Measurements from ENCODE around the gene KDM4B.

KDM4B gene

DNA sequence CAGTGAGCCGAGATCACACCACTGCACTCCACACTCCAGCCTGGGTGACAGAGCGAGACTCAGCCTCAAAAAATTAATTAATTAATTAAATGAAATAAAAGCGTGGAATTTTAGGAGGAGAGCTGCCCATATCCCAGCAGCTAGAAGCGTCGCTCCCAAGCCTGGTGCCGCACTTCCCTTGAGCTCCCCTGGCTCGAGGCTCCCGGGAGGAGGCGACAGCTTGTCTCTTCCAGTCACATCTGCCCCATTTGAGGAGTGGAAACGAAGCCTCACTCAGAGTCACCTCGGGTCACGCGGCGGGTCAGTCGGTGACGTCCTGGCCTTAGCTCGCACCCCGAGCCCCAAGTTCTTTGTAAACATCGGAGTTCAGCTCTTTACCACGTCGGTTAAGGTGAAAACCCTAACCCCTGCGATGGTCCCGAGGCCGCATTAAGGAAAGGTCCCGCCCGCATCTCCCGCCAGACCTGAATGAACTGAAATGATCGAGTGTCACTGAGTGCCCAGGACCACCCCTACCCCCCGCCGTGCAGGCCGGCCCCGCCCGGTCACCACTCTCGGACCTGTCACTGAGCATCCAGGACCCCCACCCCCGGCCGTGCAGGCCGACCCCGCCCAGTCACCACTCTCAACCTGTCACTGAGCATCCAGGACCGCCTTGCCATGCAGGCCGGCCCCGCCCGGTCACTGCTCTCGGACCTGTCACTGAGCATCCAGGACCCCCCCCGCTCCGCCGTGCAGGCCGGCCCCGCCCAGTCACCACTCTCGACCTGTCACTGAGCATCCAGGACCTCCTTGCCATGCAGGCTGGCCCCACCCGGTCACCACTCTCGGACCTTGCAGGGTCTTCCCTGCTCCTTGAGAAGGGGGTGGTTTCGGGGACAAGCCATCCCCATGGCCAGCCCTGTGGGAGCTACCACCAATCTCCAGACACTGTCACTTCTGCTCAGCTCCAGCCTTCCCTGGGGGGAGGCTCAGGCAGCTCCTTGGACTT is 176.9 kb downstream of the KDM4B start:
- no peak for FAIRE-seq
- no peak for DNase-seq (ENCODE audit: insufficient read length, low spot score)
- TF ChIP-seq, protein P1, sequence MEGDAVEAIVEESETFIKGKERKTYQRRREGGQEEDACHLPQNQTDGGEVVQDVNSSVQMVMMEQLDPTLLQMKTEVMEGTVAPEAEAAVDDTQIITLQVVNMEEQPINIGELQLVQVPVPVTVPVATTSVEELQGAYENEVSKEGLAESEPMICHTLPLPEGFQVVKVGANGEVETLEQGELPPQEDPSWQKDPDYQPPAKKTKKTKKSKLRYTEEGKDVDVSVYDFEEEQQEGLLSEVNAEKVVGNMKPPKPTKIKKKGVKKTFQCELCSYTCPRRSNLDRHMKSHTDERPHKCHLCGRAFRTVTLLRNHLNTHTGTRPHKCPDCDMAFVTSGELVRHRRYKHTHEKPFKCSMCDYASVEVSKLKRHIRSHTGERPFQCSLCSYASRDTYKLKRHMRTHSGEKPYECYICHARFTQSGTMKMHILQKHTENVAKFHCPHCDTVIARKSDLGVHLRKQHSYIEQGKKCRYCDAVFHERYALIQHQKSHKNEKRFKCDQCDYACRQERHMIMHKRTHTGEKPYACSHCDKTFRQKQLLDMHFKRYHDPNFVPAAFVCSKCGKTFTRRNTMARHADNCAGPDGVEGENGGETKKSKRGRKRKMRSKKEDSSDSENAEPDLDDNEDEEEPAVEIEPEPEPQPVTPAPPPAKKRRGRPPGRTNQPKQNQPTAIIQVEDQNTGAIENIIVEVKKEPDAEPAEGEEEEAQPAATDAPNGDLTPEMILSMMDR (IDR thresholded peaks at IDR 0.05; ENCODE audit: insufficient read depth, missing control alignments), result no peak

DNA sequence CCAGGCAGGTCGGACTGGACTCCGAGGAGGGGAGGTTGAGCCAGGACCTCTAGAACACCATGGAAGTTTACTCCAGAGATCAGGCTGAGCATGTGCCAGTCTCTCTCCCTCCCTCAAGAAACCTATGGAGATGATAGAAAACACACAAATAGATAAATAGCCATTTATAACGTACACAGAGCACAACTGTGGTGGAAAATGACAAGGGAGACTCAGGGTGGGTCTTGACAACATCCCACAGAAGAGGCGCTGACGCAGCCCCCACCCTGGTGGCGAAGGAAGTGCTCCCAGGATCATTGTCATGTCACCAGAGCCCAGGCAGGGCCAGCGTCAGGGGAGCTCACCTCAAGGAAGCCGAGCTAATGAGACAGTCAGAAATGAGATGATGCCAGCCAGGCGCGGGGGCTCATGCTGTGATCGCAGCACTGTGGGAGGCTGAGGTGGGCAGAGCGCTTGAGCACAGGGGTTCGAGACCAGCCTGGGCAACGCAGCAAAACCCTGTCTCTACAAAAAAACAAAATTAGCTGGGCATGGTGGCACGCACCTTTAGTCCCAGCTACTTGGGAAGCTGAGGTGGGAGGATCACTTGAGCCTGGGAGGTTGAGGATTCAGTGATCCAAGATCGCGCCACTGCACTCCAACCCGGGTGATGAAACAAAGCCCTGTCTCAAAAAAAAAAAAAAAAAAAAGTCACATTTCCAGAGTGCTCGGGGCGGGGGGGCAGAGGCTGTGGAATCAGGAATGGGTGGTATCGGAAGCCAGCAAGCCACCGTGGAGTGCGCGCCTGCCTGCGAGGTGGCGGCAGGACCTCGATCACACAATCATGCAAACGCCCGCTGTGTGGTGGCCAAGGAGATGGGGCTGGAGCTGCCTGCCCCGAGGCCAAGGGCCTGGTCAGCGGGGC is 178.4 kb downstream of the KDM4B start:
- no peak for FAIRE-seq
- no peak for DNase-seq (ENCODE audit: insufficient read length, low spot score)
- TF ChIP-seq, protein P1 (IDR thresholded peaks at IDR 0.05; ENCODE audit: insufficient read depth, missing control alignments), result no peak

DNA sequence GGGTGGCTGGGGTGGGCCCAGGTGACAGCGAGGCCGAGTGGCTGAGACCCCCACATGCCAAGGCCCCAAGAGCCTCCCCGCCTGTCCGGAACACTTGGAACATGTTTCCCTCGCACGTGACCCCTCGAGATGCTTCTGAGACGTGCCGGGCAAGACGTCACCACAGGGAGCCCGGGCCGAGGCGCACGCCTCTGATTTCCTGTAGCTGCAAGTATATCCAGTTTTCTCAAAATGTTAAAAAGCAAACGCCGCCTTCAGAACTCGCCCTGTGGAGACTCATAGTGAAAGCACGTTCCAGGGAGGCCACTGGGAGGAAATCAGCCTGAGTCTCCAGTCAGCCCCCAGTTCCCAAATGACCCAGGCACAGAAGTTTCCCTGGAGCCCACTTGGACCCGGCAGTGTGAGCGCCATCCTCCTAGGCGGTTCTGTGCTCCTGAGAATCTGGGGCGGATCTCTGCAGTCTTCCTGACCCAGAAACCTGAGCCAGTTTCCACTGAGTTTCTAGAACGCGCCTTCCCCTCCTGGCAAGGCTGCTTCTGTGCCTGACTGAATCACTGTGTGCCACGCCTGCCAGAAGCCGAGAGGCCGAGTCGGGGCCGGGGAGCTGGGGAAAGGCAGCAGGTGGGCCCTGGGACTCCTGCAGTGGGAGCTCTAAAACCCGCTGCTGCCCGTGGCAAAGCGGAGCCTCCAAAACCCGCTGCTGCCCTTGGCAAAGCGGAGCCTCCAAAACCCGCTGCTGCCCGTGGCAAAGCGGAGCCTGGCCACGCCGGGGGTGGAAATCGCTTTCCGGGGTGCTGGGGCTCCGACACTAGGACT is 179.3 kb downstream of the KDM4B start:
- TF ChIP-seq, protein P1 (IDR thresholded peaks at IDR 0.05; ENCODE audit: insufficient read depth, missing control alignments), result no peak
- FAIRE-seq, result no peak

DNA sequence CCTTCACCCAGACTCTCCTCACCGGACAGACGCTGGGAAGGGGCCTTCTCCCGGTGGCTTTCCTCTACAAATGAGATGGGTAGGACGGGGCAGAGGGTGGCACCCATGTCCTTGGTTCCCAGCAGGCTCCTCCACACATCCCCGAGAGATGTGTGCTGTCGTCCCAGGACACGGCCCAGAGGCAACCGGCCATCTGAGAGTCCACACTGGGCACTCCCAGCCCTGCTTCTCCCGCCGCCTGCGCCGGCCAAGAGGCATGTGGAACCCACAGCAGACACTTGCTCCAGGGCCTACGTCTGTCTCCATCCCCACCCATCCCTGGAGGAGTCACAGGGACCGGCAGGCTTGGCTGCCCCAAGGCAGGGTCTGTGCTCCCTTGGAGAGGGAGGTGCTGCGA is 179.9 kb downstream of the KDM4B start:
- TF ChIP-seq, protein P1 (IDR thresholded peaks at IDR 0.05; ENCODE audit: insufficient read depth, missing control alignments), result no peak
- FAIRE-seq (no peak), DNase-seq (ENCODE audit: insufficient read length, low spot score) (no peak)

More for the DNA sequence above, 179.3 kb downstream of the KDM4B start:
- DNase-seq (ENCODE audit: insufficient read length, low spot score), result no peak

DNA sequence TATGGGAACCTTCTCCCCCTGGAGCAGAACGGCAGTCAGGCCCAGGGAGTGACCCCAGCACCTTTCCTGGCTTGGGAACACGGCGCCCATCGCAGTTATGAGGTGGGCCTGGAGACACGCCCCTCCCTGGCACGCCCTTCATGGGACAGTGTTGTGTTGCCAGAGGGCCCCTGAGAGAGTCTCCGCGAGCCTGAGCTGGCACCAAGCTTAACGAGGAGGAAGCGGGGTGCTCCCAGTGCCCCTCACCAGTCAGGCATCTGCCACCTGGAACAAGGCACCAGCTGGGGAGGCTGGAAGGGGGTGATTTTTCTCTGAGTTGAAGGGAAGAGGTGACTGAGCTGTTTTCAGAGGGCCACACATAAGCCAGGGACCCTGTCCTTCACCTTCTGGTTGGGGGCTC is 180.6 kb downstream of the KDM4B start:
- FAIRE-seq, result no peak
- TF ChIP-seq, protein P1 (IDR thresholded peaks at IDR 0.05; ENCODE audit: insufficient read depth, missing control alignments), result no peak

More for the DNA sequence above, 180.6 kb downstream of the KDM4B start:
- DNase-seq (ENCODE audit: insufficient read length, low spot score), result no peak

All from D721Med (cell line).